ENCODE data around the gene KCNE3.

Gene KCNE3

GRCh38 chr11:74465291-74465708 is 2.0 kb downstream of the KCNE3 start:
- H3K79me2 ChIP-seq (ENCODE audit: control insufficient read depth, insufficient read depth, low read length, poor library complexity), result no peaks in the 10 kb centered on the region
- no peaks in the 10 kb centered on the region for H3K9me3 ChIP-seq (ENCODE audit: insufficient read depth, low read depth, low read length)
- no peak overlapping the region for H4K91ac ChIP-seq (ENCODE audit: low read depth, low read length)
- no peak overlapping the region for H3K18ac ChIP-seq (ENCODE audit: low read length)
- no peak overlapping the region for H3K27ac ChIP-seq (ENCODE audit: low read depth, low read length)
- WGBS (ENCODE audit: extremely low coverage, insufficient coverage, insufficient read length), result no CpG with 5 or more reads among the region's 2 CpGs
- H3K79me1 ChIP-seq (ENCODE audit: low read length), result peaks cover 4% of the 10 kb centered on the region
- peak in 1 of 2 donors; percentile 43 for DNase-seq
- no peak overlapping the region for H2BK5ac ChIP-seq (ENCODE audit: low read depth, low read length, poor library complexity)
- H3K4me3 ChIP-seq (ENCODE audit: low read depth, low read length), result no peak overlapping the region
- H3K9ac ChIP-seq (ENCODE audit: low read length), result no peak overlapping the region
- no peaks in the 10 kb centered on the region for H3K27me3 ChIP-seq (ENCODE audit: insufficient read depth, low read length)
- no peak overlapping the region for H3K23ac ChIP-seq (ENCODE audit: low read length)
- no peak overlapping the region for H3K4ac ChIP-seq (ENCODE audit: low read depth, low read length)
- H3K4me1 ChIP-seq (ENCODE audit: control insufficient read depth in 1 of 2, insufficient read depth in 2 of 2, low read length in 2 of 2), result peaks cover 15 to 18% of the 10 kb centered on the region in 2 experiments
- no peak overlapping the region for H2BK12ac ChIP-seq (ENCODE audit: low read length)
- H2AFZ ChIP-seq (ENCODE audit: insufficient read depth, low read length, poor library complexity), result no peak overlapping the region
- no peak overlapping the region for H4K8ac ChIP-seq (ENCODE audit: low read depth, low read length)
- no peak overlapping the region for H3K14ac ChIP-seq (ENCODE audit: low read length)
- H4K12ac ChIP-seq (ENCODE audit: low read depth, low read length), result no peak overlapping the region
- H3K4me2 ChIP-seq (ENCODE audit: low read length), result no peak overlapping the region
- H2BK120ac ChIP-seq (ENCODE audit: insufficient read depth, low read length, poor library complexity), result no peak overlapping the region
- H2AK5ac ChIP-seq (ENCODE audit: low read length), result no peak overlapping the region
- no peaks in the 10 kb centered on the region for H3K36me3 ChIP-seq (ENCODE audit: control insufficient read depth in 1 of 2, insufficient read depth in 2 of 2, low read length in 2 of 2)

- Histone ChIP-seq H3K9me3 (ENCODE audit: insufficient read depth, low read depth, low read length) (no peaks in the 10 kb centered on the region), H3K27ac (ENCODE audit: low read depth, low read length) (no peak overlapping the region), H4K91ac (ENCODE audit: low read depth, low read length) (no peak overlapping the region), H3K18ac (ENCODE audit: low read length) (no peak overlapping the region), H4K12ac (ENCODE audit: low read depth, low read length) (no peak overlapping the region), H2BK5ac (ENCODE audit: low read depth, low read length, poor library complexity) (no peak overlapping the region), H3K4ac (ENCODE audit: low read depth, low read length) (no peak overlapping the region), H2BK120ac (ENCODE audit: insufficient read depth, low read length, poor library complexity) (no peak overlapping the region), H3K4me2 (ENCODE audit: low read length) (no peak overlapping the region), H3K79me2 (ENCODE audit: control insufficient read depth, insufficient read depth, low read length, poor library complexity) (no peaks in the 10 kb centered on the region), H2AFZ (ENCODE audit: insufficient read depth, low read length, poor library complexity) (no peak overlapping the region), H2AK5ac (ENCODE audit: low read length) (no peak overlapping the region), H3K79me1 (ENCODE audit: low read length) (peaks cover 4% of the 10 kb centered on the region), H3K23ac (ENCODE audit: low read length) (no peak overlapping the region), H3K27me3 (ENCODE audit: insufficient read depth, low read length) (no peaks in the 10 kb centered on the region), H3K4me1 (ENCODE audit: control insufficient read depth in 1 of 2, insufficient read depth in 2 of 2, low read length in 2 of 2) (peaks cover 17 to 19% of the 10 kb centered on the region in 2 experiments), H2BK12ac (ENCODE audit: low read length) (no peak overlapping the region), H3K14ac (ENCODE audit: low read length) (no peak overlapping the region), H4K8ac (ENCODE audit: low read depth, low read length) (no peak overlapping the region), H3K36me3 (ENCODE audit: control insufficient read depth in 1 of 2, insufficient read depth in 2 of 2, low read length in 2 of 2) (no peaks in the 10 kb centered on the region), H3K4me3 (ENCODE audit: low read depth, low read length) (no peak overlapping the region), H3K9ac (ENCODE audit: low read length) (no peak overlapping the region)
- no peak for DNase-seq
- WGBS (ENCODE audit: extremely low coverage, insufficient coverage, insufficient read length), result no CpG with 5 or more reads among the region's 1 CpG
Measured at GRCh38 chr11:74464746-74465145, 2.6 kb downstream of the KCNE3 start.

GRCh38 chr11:74463216-74463615 is 4.1 kb downstream of the KCNE3 start:
- Histone ChIP-seq H4K91ac (ENCODE audit: low read depth, low read length) (no peak overlapping the region), H3K4me2 (ENCODE audit: low read length) (no peak overlapping the region), H3K9ac (ENCODE audit: low read length) (no peak overlapping the region), H3K27me3 (ENCODE audit: insufficient read depth, low read length) (no peaks in the 10 kb centered on the region), H2AK5ac (ENCODE audit: low read length) (no peak overlapping the region), H3K4ac (ENCODE audit: low read depth, low read length) (no peak overlapping the region), H3K14ac (ENCODE audit: low read length) (no peak overlapping the region), H3K23ac (ENCODE audit: low read length) (no peak overlapping the region), H3K18ac (ENCODE audit: low read length) (no peak overlapping the region), H2AFZ (ENCODE audit: insufficient read depth, low read length, poor library complexity) (no peak overlapping the region), H2BK12ac (ENCODE audit: low read length) (no peak overlapping the region), H2BK5ac (ENCODE audit: low read depth, low read length, poor library complexity) (no peak overlapping the region), H3K27ac (ENCODE audit: low read depth, low read length) (no peak overlapping the region), H3K9me3 (ENCODE audit: insufficient read depth, low read depth, low read length) (no peaks in the 10 kb centered on the region), H3K36me3 (ENCODE audit: control insufficient read depth in 1 of 2, insufficient read depth in 2 of 2, low read length in 2 of 2) (no peaks in the 10 kb centered on the region), H3K79me2 (ENCODE audit: control insufficient read depth, insufficient read depth, low read length, poor library complexity) (no peaks in the 10 kb centered on the region), H3K4me3 (ENCODE audit: low read depth, low read length) (no peak overlapping the region), H3K79me1 (ENCODE audit: low read length) (peaks cover 4% of the 10 kb centered on the region), H2BK120ac (ENCODE audit: insufficient read depth, low read length, poor library complexity) (no peak overlapping the region), H3K4me1 (ENCODE audit: control insufficient read depth in 1 of 2, insufficient read depth in 2 of 2, low read length in 2 of 2) (peaks cover 17 to 19% of the 10 kb centered on the region in 2 experiments), H4K12ac (ENCODE audit: low read depth, low read length) (no peak overlapping the region), H4K8ac (ENCODE audit: low read depth, low read length) (no peak overlapping the region)
- DNase-seq, result no peak
- WGBS (ENCODE audit: extremely low coverage, insufficient coverage, insufficient read length), result no CpG with 5 or more reads among the region's 1 CpG

- Histone ChIP-seq H3K4me3 (ENCODE audit: low read depth, low read length) (no peak overlapping the region), H3K4ac (ENCODE audit: low read depth, low read length) (no peak overlapping the region), H3K9me3 (ENCODE audit: insufficient read depth, low read depth, low read length) (no peaks in the 10 kb centered on the region), H3K36me3 (ENCODE audit: control insufficient read depth in 1 of 2, insufficient read depth in 2 of 2, low read length in 2 of 2) (no peaks in the 10 kb centered on the region), H3K27ac (ENCODE audit: low read depth, low read length) (no peak overlapping the region), H2BK12ac (ENCODE audit: low read length) (no peak overlapping the region), H4K8ac (ENCODE audit: low read depth, low read length) (no peak overlapping the region), H3K79me1 (ENCODE audit: low read length) (peaks cover 4% of the 10 kb centered on the region), H3K4me2 (ENCODE audit: low read length) (no peak overlapping the region), H3K9ac (ENCODE audit: low read length) (no peak overlapping the region), H3K27me3 (ENCODE audit: insufficient read depth, low read length) (no peaks in the 10 kb centered on the region), H4K12ac (ENCODE audit: low read depth, low read length) (no peak overlapping the region), H3K18ac (ENCODE audit: low read length) (no peak overlapping the region), H3K23ac (ENCODE audit: low read length) (no peak overlapping the region), H2AFZ (ENCODE audit: insufficient read depth, low read length, poor library complexity) (no peak overlapping the region), H3K4me1 (ENCODE audit: control insufficient read depth in 1 of 2, insufficient read depth in 2 of 2, low read length in 2 of 2) (peaks cover 17% of the 10 kb centered on the region in 2 experiments), H3K14ac (ENCODE audit: low read length) (no peak overlapping the region), H4K91ac (ENCODE audit: low read depth, low read length) (no peak overlapping the region), H2BK5ac (ENCODE audit: low read depth, low read length, poor library complexity) (no peak overlapping the region), H2AK5ac (ENCODE audit: low read length) (no peak overlapping the region), H3K79me2 (ENCODE audit: control insufficient read depth, insufficient read depth, low read length, poor library complexity) (no peaks in the 10 kb centered on the region), H2BK120ac (ENCODE audit: insufficient read depth, low read length, poor library complexity) (no peak overlapping the region)
- no peak for DNase-seq
- no CpG with 5 or more reads among the region's 5 CpGs for WGBS (ENCODE audit: extremely low coverage, insufficient coverage, insufficient read length)
Measured at GRCh38 chr11:74462631-74463030, 4.7 kb downstream of the KCNE3 start.

Data from trophoblast cell (in vitro differentiated cells and primary cell).